Spleen (tissue), 7 donors: ENCODE measurements around the gene UBAP1.

Experiments used
- CTCF ChIP-seq, 11 experiments: fragments of 200-600 bp in 7 of 11; fragments of 450-650 bp in 4 of 11; sonication (generic) in 4 of 11; IDR thresholded peaks in 8 of 11; conservative IDR thresholded peaks in 3 of 11; 1 replicate in 7 of 11; 2 replicates in 4 of 11; pipeline versions ENCODE4 v1.4.0 to v1.8.0; 2016 to 2021; ENCODE audit warnings: antibody characterized with exemption in 11 of 11, inconsistent platforms in 4 of 11, mild to moderate bottlenecking in 1 of 11
- POLR2A ChIP-seq, 3 donors: fragments of 450-650 bp; IDR thresholded peaks; one replicate each; pipeline ENCODE4 v1.5.1; 2017; ENCODE audit warnings: antibody characterized with exemption in 3 of 3, mild to moderate bottlenecking in 1 of 3
- POLR2AphosphoS5 ChIP-seq, 3 donors: sonication (generic); formaldehyde crosslinking; IDR thresholded peaks; one replicate each; pipeline ENCODE4 v1.5.1; 2017; ENCODE audit warnings: antibody characterized with exemption in 3 of 3
- donor health status: DM: no; HTN: no; CAD: no; lungs with moderate emphysema.
- donor health status: DM: no; HTN: no; CAD: no.
- donor health status: DM: no; HTN: no; CAD: no.

- TF ChIP-seq CTCF (IDR thresholded peaks at IDR 0.05 in 8 of 11, conservative IDR thresholded peaks at IDR 0.05 in 3 of 11) (no peak), POLR2A (IDR thresholded peaks at IDR 0.05) (no peak), POLR2AphosphoS5 (IDR thresholded peaks at IDR 0.05) (no peak)
Measured at GRCh38 chr9:34206561-34206960, 27.7 kb downstream of the UBAP1 start.
